ENCODE results near the gene ARPP21.
A peak's percentile ranks its signal among the peaks of the same experiment; 100 is the strongest.
"Not testable (repeated sequence)": the region's sequence is repeated elsewhere in the genome, so short reads cannot be mapped to it uniquely, and the experiment has no call there.

Gene ARPP21

GRCh38 chr3:35639254-35640186 is at the start of gene ARPP21:
ARPP21 (plus strand) TSS chr3:35639525; CDS start chr3:35681752, 42,227 bp downstream.
- DNase-seq (ENCODE audit: low read depth) = peak; percentile 1

GRCh38 chr3:35592589-35593295 is 46.6 kb upstream of the ARPP21 start:
- DNase-seq (ENCODE audit: low read depth) = no peak

GRCh38 chr3:35594739-35595138 is 44.6 kb upstream of the ARPP21 start:
- no peak for DNase-seq (ENCODE audit: low read depth)

- DNase-seq (ENCODE audit: low read depth) = no peak
These were observed 42.9 kb upstream of the ARPP21 start for GRCh38 chr3:35596335-35596995.

GRCh38 chr3:35597490-35597889 is 41.8 kb upstream of the ARPP21 start:
- DNase-seq (ENCODE audit: low read depth) = no peak

- DNase-seq (ENCODE audit: low read depth) = no peak
These were observed 40.5 kb upstream of the ARPP21 start for GRCh38 chr3:35598804-35599203.

GRCh38 chr3:35601959-35602358 is 37.4 kb upstream of the ARPP21 start:
- DNase-seq (ENCODE audit: low read depth) = no peak

GRCh38 chr3:35602395-35602936 is 36.9 kb upstream of the ARPP21 start:
- no peak for DNase-seq (ENCODE audit: low read depth)

- no peak for DNase-seq (ENCODE audit: low read depth)
These were observed 23.0 kb upstream of the ARPP21 start for GRCh38 chr3:35616346-35616745.

- no peak for DNase-seq (ENCODE audit: low read depth)
These were observed 22.0 kb upstream of the ARPP21 start for GRCh38 chr3:35617370-35617769.

GRCh38 chr3:35620238-35620637 is 19.1 kb upstream of the ARPP21 start:
- DNase-seq (ENCODE audit: low read depth) = not testable (repeated sequence)

GRCh38 chr3:35624698-35625097 is 14.6 kb upstream of the ARPP21 start:
- DNase-seq (ENCODE audit: low read depth) = no peak

GRCh38 chr3:35633332-35634124 is 5.8 kb upstream of the ARPP21 start:
- DNase-seq (ENCODE audit: low read depth) = no peak

GRCh38 chr3:35635407-35635806 is 3.9 kb upstream of the ARPP21 start:
- no peak for DNase-seq (ENCODE audit: low read depth)

- no peak for DNase-seq (ENCODE audit: low read depth)
These were observed 3.2 kb upstream of the ARPP21 start for GRCh38 chr3:35635926-35636683.

GRCh38 chr3:35638251-35638979 is 910 bp upstream of the ARPP21 start:
- no peak for DNase-seq (ENCODE audit: low read depth)

- no peak for DNase-seq (ENCODE audit: low read depth)
These were observed 408 bp upstream of the ARPP21 start for GRCh38 chr3:35638980-35639253.

GRCh38 chr3:35640190-35641165 is 1.2 kb downstream of the ARPP21 start:
- DNase-seq (ENCODE audit: low read depth) = no peak

GRCh38 chr3:35641331-35641730 is 2.0 kb downstream of the ARPP21 start:
- DNase-seq (ENCODE audit: low read depth) = no peak
